ENCODE data around the gene ATP6V0E2.

ATP6V0E2 gene

GRCh38 chr7:149838224-149838991 is 35.4 kb upstream of the ATP6V0E2 start, which contains the start of gene ZNF862:
Gene ZNF862 (plus strand): TSS chr7:149838375. CDS start chr7:149838612, 237 bp downstream.
- peak; percentile 93 for DNase-seq (ENCODE audit: low read depth, low spot score)

- DNase-seq (ENCODE audit: low read depth, low spot score) = no peak
Measured at GRCh38 chr7:149838992-149839408, 34.8 kb upstream of the ATP6V0E2 start.

GRCh38 chr7:149839933-149840332 is 33.8 kb upstream of the ATP6V0E2 start:
- DNase-seq (ENCODE audit: low read depth, low spot score) = no peak

- DNase-seq (ENCODE audit: low read depth, low spot score) = no peak
Measured at GRCh38 chr7:149843566-149843965, 30.2 kb upstream of the ATP6V0E2 start.

- DNase-seq (ENCODE audit: low read depth, low spot score) = no peak
Measured at GRCh38 chr7:149844445-149844844, 29.3 kb upstream of the ATP6V0E2 start.

- DNase-seq (ENCODE audit: low read depth, low spot score) = no peak
Measured at GRCh38 chr7:149845257-149845980, 28.4 kb upstream of the ATP6V0E2 start.

- DNase-seq (ENCODE audit: low read depth, low spot score) = no peak
Measured at GRCh38 chr7:149846021-149846420, 27.7 kb upstream of the ATP6V0E2 start.

GRCh38 chr7:149846436-149847046 is 27.2 kb upstream of the ATP6V0E2 start:
- no peak for DNase-seq (ENCODE audit: low read depth, low spot score)

- DNase-seq (ENCODE audit: low read depth, low spot score) = no peak
Measured at GRCh38 chr7:149849174-149849573, 24.6 kb upstream of the ATP6V0E2 start.

- no peak for DNase-seq (ENCODE audit: low read depth, low spot score)
Measured at GRCh38 chr7:149850007-149850594, 23.7 kb upstream of the ATP6V0E2 start.

GRCh38 chr7:149850716-149851115 is 23.1 kb upstream of the ATP6V0E2 start:
- no peak for DNase-seq (ENCODE audit: low read depth, low spot score)

GRCh38 chr7:149851449-149851848 is 22.3 kb upstream of the ATP6V0E2 start:
- no peak for DNase-seq (ENCODE audit: low read depth, low spot score)

GRCh38 chr7:149853157-149853556 is 20.6 kb upstream of the ATP6V0E2 start:
- DNase-seq (ENCODE audit: low read depth, low spot score) = no peak

GRCh38 chr7:149854611-149855360 is 19.0 kb upstream of the ATP6V0E2 start:
- no peak for DNase-seq (ENCODE audit: low read depth, low spot score)

GRCh38 chr7:149855361-149856305 is 18.1 kb upstream of the ATP6V0E2 start:
- peak; percentile 85 for DNase-seq (ENCODE audit: low read depth, low spot score)

GRCh38 chr7:149856583-149856982 is 17.2 kb upstream of the ATP6V0E2 start:
- no peak for DNase-seq (ENCODE audit: low read depth, low spot score)

GRCh38 chr7:149859369-149859768 is 14.4 kb upstream of the ATP6V0E2 start:
- no peak for DNase-seq (ENCODE audit: low read depth, low spot score)

GRCh38 chr7:149859876-149860275 is 13.9 kb upstream of the ATP6V0E2 start:
- DNase-seq (ENCODE audit: low read depth, low spot score) = no peak

- no peak for DNase-seq (ENCODE audit: low read depth, low spot score)
Measured at GRCh38 chr7:149860821-149861727, 12.7 kb upstream of the ATP6V0E2 start.

All from smooth muscle cell of the brain vasculature (primary cell).